ENCODE measurements around the gene DLX5. TPM values are rescaled to one million over a fixed set of nuclear protein-coding genes. Genes with fewer than 3 reads are reported as not detected.

DLX5 gene
- total RNA-seq, 2 donors from 2014 or later: not detected

DNA sequence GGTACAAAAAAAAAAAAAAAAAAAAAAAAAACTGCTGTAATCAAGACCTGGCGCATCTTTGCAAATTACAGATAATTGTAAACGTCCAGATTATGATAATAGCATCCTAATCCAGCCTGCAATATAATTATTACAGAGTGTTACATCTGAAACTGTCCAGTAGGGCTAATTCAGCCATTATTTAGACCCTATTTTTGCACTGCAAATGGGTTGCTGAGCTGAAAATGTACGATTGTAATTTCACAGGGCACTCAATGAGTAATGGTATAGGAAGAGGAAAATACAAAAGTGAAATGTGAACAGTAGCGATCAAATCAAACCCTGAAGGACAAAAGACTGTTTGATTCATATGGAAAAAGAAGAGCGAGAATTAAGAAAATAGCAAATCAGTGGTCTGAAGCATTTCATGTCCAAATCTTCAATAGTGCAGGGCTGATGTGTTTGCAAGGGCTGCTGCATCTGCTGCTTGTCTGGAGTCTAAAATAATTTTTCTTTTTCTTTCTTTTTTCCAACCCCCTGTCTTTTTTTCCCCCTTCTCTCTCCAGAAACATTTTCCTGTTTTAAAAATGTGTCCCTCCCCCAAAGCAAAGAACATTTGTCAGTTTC lies 10.4 kb downstream of the DLX5 start:
- Mint-ChIP-seq H3K4me3 (no peak overlapping the region), H3K4me1 (peaks cover 9% of the 10 kb centered on the region), H3K36me3 (ENCODE audit: low read depth) (peaks cover 12% of the 10 kb centered on the region)

DNA sequence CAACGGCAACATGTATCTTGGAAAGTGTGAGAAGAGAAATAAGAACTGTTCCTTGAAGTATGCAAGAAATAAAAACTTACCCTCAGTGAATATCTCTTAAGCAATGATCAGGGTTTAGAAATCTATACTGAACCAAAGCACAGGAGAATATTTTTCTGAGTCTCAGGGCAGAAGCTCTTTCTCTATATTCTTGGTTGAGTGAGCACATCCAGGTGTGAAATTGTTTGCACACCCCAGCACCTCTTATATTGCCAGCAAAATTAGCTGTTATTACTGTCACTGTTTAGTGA lies 10.8 kb downstream of the DLX5 start:
- no peaks in the 10 kb centered on the region for H3K9me3 ChIP-seq (ENCODE audit: control insufficient read depth, low read length, poor library complexity, severe bottlenecking)
- DNase-seq (no peak), ATAC-seq (no peak)
- H3K4me1 Mint-ChIP-seq: peaks cover 7% of the 10 kb centered on the region
- peaks cover 10% of the 10 kb centered on the region for H3K36me3 Mint-ChIP-seq (ENCODE audit: low read depth)
- H3K27ac Mint-ChIP-seq: no peak overlapping the region
- H3K27me3 Mint-ChIP-seq: peaks cover 91% of the 10 kb centered on the region
- no peak overlapping the region for H3K4me3 Mint-ChIP-seq

More for the DNA sequence above, 10.4 kb downstream of the DLX5 start:
- H3K9me3 ChIP-seq (ENCODE audit: control insufficient read depth, low read length, poor library complexity, severe bottlenecking): no peaks in the 10 kb centered on the region
- H3K27me3 Mint-ChIP-seq: peaks cover 91% of the 10 kb centered on the region
- no peak for DNase-seq
- H3K27ac Mint-ChIP-seq: no peak overlapping the region
- ATAC-seq: no peak

GRCh38 chr7:97013134-97013844 lies 11.3 kb downstream of the DLX5 start:
- Mint-ChIP-seq H3K4me1 (peaks cover 4% of the 10 kb centered on the region), H3K36me3 (ENCODE audit: low read depth) (peaks cover 9% of the 10 kb centered on the region), H3K4me3 (no peak overlapping the region), H3K27me3 (peaks cover 91% of the 10 kb centered on the region), H3K27ac (no peak overlapping the region)
- no peaks in the 10 kb centered on the region for H3K9me3 ChIP-seq (ENCODE audit: control insufficient read depth, low read length, poor library complexity, severe bottlenecking)
- DNase-seq (no peak), ATAC-seq (no peak)

GRCh38 chr7:97012365-97013133 lies 12.1 kb downstream of the DLX5 start:
- no peak for ATAC-seq
- H3K9me3 ChIP-seq (ENCODE audit: control insufficient read depth, low read length, poor library complexity, severe bottlenecking): no peaks in the 10 kb centered on the region
- Mint-ChIP-seq H3K27ac (no peak overlapping the region), H3K27me3 (peaks cover 91% of the 10 kb centered on the region), H3K36me3 (ENCODE audit: low read depth) (peaks cover 7% of the 10 kb centered on the region), H3K4me3 (no peak overlapping the region), H3K4me1 (peaks cover 3% of the 10 kb centered on the region)
- DNase-seq: no peak

GRCh38 chr7:97011536-97012364 lies 12.9 kb downstream of the DLX5 start:
- no peak for DNase-seq
- H3K27ac Mint-ChIP-seq: no peak overlapping the region

GRCh38 chr7:97011104-97011503 lies 13.5 kb downstream of the DLX5 start:
- no peaks in the 10 kb centered on the region for H3K9me3 ChIP-seq (ENCODE audit: control insufficient read depth, low read length, poor library complexity, severe bottlenecking)
- peaks cover 4% of the 10 kb centered on the region for H3K4me1 Mint-ChIP-seq
- H3K27ac Mint-ChIP-seq: no peak overlapping the region
- DNase-seq: no peak
- H3K4me3 Mint-ChIP-seq: no peak overlapping the region
- peaks cover 4% of the 10 kb centered on the region for H3K36me3 Mint-ChIP-seq (ENCODE audit: low read depth)
- no peak for ATAC-seq
- H3K27me3 Mint-ChIP-seq: peaks cover 88% of the 10 kb centered on the region

More at GRCh38 chr7:97011536-97012364, 12.9 kb downstream of the DLX5 start:
- peaks cover 2% of the 10 kb centered on the region for H3K4me1 Mint-ChIP-seq
- H3K36me3 Mint-ChIP-seq (ENCODE audit: low read depth): peaks cover 4% of the 10 kb centered on the region
- no peaks in the 10 kb centered on the region for H3K9me3 ChIP-seq (ENCODE audit: control insufficient read depth, low read length, poor library complexity, severe bottlenecking)
- no peak overlapping the region for H3K4me3 Mint-ChIP-seq
- ATAC-seq: no peak
- peaks cover 91% of the 10 kb centered on the region for H3K27me3 Mint-ChIP-seq

GRCh38 chr7:97009753-97010732 lies 14.6 kb downstream of the DLX5 start:
- Mint-ChIP-seq H3K36me3 (ENCODE audit: low read depth) (peaks cover 4% of the 10 kb centered on the region), H3K27ac (no peak overlapping the region), H3K4me1 (peaks cover 4% of the 10 kb centered on the region), H3K4me3 (no peak overlapping the region), H3K27me3 (peaks cover 78% of the 10 kb centered on the region)
- H3K9me3 ChIP-seq (ENCODE audit: control insufficient read depth, low read length, poor library complexity, severe bottlenecking): no peaks in the 10 kb centered on the region
- ATAC-seq (no peak), DNase-seq (no peak)

DNA sequence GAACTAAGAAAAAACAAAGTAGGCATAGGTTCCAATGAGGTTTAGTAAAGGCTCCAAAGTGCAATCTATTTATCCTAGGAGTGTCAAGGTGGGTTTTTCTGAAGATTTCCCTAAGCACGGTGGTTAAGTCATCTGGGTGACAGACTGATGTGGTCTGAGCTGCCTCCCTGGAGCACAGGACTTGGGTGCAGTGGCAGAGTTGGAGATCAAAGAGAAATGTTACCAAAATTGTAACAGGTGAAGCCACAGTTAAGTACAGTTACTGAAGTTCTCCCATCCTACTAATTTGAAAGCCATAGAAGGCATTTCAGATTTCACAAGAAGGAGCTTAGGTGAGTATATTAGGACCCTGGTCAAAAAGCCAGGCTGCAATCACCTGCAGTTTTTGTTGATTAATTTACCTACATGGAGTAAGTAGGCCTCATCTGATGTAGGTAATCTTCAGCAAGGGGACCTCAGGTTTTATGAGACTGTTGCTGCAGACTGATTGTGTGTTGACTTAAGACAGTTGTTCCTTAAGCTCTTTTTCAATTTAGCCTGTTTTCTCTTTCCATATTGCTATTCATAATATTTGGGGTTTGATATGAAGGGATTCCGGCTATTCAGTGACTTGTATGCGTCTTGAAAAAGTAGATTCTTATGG lies 16.2 kb downstream of the DLX5 start:
- DNase-seq (no peak), ATAC-seq (no peak)
- peaks cover 74% of the 10 kb centered on the region for H3K27me3 Mint-ChIP-seq

GRCh38 chr7:97007583-97007861 lies 17.1 kb downstream of the DLX5 start:
- H3K4me3 Mint-ChIP-seq: no peak overlapping the region
- H3K27ac Mint-ChIP-seq: no peak overlapping the region

More for the DNA sequence above, 16.2 kb downstream of the DLX5 start:
- no peaks in the 10 kb centered on the region for H3K9me3 ChIP-seq (ENCODE audit: control insufficient read depth, low read length, poor library complexity, severe bottlenecking)
- no peak overlapping the region for H3K27ac Mint-ChIP-seq
- no peak overlapping the region for H3K4me3 Mint-ChIP-seq
- H3K36me3 Mint-ChIP-seq (ENCODE audit: low read depth): peaks cover 2% of the 10 kb centered on the region
- H3K4me1 Mint-ChIP-seq: peaks cover 6% of the 10 kb centered on the region

GRCh38 chr7:97006816-97007582 lies 17.6 kb downstream of the DLX5 start:
- no peak overlapping the region for H3K27ac Mint-ChIP-seq
- peak overlapping the region; percentile 84 for H3K4me3 Mint-ChIP-seq
- H3K9me3 ChIP-seq (ENCODE audit: control insufficient read depth, low read length, poor library complexity, severe bottlenecking): peaks cover 5% of the 10 kb centered on the region
- H3K27me3 Mint-ChIP-seq: peaks cover 74% of the 10 kb centered on the region
- DNase-seq: no peak
- H3K4me1 Mint-ChIP-seq: peaks cover 5% of the 10 kb centered on the region
- no peak for ATAC-seq
- peaks cover under 1% of the 10 kb centered on the region for H3K36me3 Mint-ChIP-seq (ENCODE audit: low read depth)

More at GRCh38 chr7:97007583-97007861, 17.1 kb downstream of the DLX5 start:
- DNase-seq (no peak), ATAC-seq (no peak)
- peaks cover 2% of the 10 kb centered on the region for H3K36me3 Mint-ChIP-seq (ENCODE audit: low read depth)
- no peaks in the 10 kb centered on the region for H3K9me3 ChIP-seq (ENCODE audit: control insufficient read depth, low read length, poor library complexity, severe bottlenecking)
- H3K4me1 Mint-ChIP-seq: peaks cover 5% of the 10 kb centered on the region
- peaks cover 74% of the 10 kb centered on the region for H3K27me3 Mint-ChIP-seq

DNA sequence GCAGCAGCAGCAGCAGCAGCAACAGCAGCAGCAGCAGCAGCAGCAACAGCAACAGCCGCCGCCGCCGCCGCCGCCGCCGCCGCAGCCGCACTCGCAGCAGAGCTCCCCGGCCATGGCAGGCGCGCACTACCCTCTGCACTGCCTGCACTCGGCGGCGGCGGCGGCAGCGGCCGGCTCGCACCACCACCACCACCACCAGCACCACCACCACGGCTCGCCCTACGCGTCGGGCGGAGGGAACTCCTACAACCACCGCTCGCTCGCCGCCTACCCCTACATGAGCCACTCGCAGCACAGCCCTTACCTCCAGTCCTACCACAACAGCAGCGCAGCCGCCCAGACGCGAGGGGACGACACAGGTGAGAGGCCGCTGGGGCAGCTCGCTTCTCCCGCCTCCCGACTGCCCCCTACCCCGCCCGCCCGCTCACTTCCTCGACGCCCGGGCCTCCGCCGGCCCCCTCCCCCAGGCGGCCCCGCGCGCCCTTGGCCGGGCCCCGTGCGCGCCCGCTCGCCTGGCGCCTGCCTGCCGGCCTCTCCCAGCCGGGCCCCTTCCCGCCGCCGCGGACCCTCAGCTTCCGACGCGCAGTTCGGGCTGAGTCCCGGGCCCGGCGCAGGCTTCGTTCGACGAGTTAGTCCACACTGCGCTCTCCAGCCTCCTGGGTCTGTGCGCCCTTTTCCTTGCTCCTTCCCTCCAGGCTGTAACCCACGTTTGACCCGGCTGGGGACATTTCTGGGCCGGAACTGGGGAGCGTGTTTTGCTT lies 18.4 kb downstream of the DLX5 start:
- no peak overlapping the region for H3K27ac Mint-ChIP-seq
- peak; percentile 75 for ATAC-seq
- H3K27me3 Mint-ChIP-seq: peaks cover 74% of the 10 kb centered on the region
- H3K9me3 ChIP-seq (ENCODE audit: control insufficient read depth, low read length, poor library complexity, severe bottlenecking): peaks cover 8% of the 10 kb centered on the region
- DNase-seq: no peak
- H3K4me3 Mint-ChIP-seq: peak overlapping the region; percentile 84
- H3K4me1 Mint-ChIP-seq: peaks cover 5% of the 10 kb centered on the region
- H3K36me3 Mint-ChIP-seq (ENCODE audit: low read depth): no peaks in the 10 kb centered on the region
